ENCODE data around the gene TMOD4. TPM values are rescaled to one million over a fixed set of nuclear protein-coding genes. Genes with fewer than 3 reads are reported as not detected.

The TMOD4 gene
- total RNA-seq, 1 experiment from 2014 or later: 0.52 TPM

GRCh38 chr1:151157067-151157531 is 18.7 kb downstream of the TMOD4 start:
- H3K4me3 ChIP-seq (ENCODE audit: low read length): peak overlapping the region; percentile 87
- DNase-seq: peak; percentile 82
- peak overlapping the region; percentile 27; the same call in 1 of the 2 replicates for H2AFZ ChIP-seq (ENCODE audit: low read length)
- H3K9me2 ChIP-seq (replicated peaks; ENCODE audit: insufficient read depth, low read length): no peaks in the 10 kb centered on the region
- H4K20me1 ChIP-seq (ENCODE audit: insufficient read depth, low read depth, low read length): no peaks in the 10 kb centered on the region
- H3K4me2 ChIP-seq (ENCODE audit: low read depth, low read length, poor library complexity, severe bottlenecking): peak overlapping the region; percentile 91
- peaks cover 26% of the 10 kb centered on the region for H3K4me1 ChIP-seq (ENCODE audit: low read length)
- H3K36me3 ChIP-seq (ENCODE audit: insufficient read depth, low read length): peaks cover 13% of the 10 kb centered on the region; the same call in 1 of the 2 replicates
- no peaks in the 10 kb centered on the region for H3K27me3 ChIP-seq (ENCODE audit: low read length)
- H3K79me2 ChIP-seq (ENCODE audit: low read length): peaks cover 26% of the 10 kb centered on the region
- peak overlapping the region; percentile 74 for H3K27ac ChIP-seq (ENCODE audit: low read length)
- H3K9me3 ChIP-seq (ENCODE audit: low read length): no peaks in the 10 kb centered on the region
- H3K9ac ChIP-seq (ENCODE audit: low read length): peak overlapping the region; percentile 87

GRCh38 chr1:151156515-151156819 is 19.3 kb downstream of the TMOD4 start, which contains the start of gene TNFAIP8L2:
Gene TNFAIP8L2, plus strand, starts transcription at chr1:151156649. Its CDS starts 2,049 bp downstream, at chr1:151158698.
- Histone ChIP-seq H2AFZ (ENCODE audit: low read length) (peak within 1 kb of the TSS; percentile 28; the same call in 1 of the 2 replicates), H3K9ac (ENCODE audit: low read length) (peak within 1 kb of the TSS; percentile 87), H3K4me1 (ENCODE audit: low read length) (peaks cover 26% of the 10 kb centered on the region)

GRCh38 chr1:151147665-151148064 is 28.1 kb downstream of the TMOD4 start:
- peak overlapping the region; percentile 77 for H3K9ac ChIP-seq (ENCODE audit: low read length)
- no peak overlapping the region for H2AFZ ChIP-seq (ENCODE audit: low read length)
- H4K20me1 ChIP-seq (ENCODE audit: insufficient read depth, low read depth, low read length): no peaks in the 10 kb centered on the region
- no peaks in the 10 kb centered on the region for H3K27me3 ChIP-seq (ENCODE audit: low read length)
- H3K4me1 ChIP-seq (ENCODE audit: low read length): peaks cover 36% of the 10 kb centered on the region
- H3K27ac ChIP-seq (ENCODE audit: low read length): no peak overlapping the region
- no peaks in the 10 kb centered on the region for H3K9me3 ChIP-seq (ENCODE audit: low read length)
- H3K36me3 ChIP-seq (ENCODE audit: insufficient read depth, low read length): no peaks in the 10 kb centered on the region
- H3K79me2 ChIP-seq (ENCODE audit: low read length): no peaks in the 10 kb centered on the region
- no peak for DNase-seq
- H3K9me2 ChIP-seq (replicated peaks; ENCODE audit: insufficient read depth, low read length): no peaks in the 10 kb centered on the region
- H3K4me2 ChIP-seq (ENCODE audit: low read depth, low read length, poor library complexity, severe bottlenecking): peak overlapping the region; percentile 89
- H3K4me3 ChIP-seq (ENCODE audit: low read length): peak overlapping the region; percentile 72; the same call in 1 of the 2 replicates

More at GRCh38 chr1:151156515-151156819, 19.3 kb downstream of the TMOD4 start, which contains the start of gene TNFAIP8L2:
- H3K36me3 ChIP-seq (ENCODE audit: insufficient read depth, low read length): peaks cover 13% of the 10 kb centered on the region; the same call in 1 of the 2 replicates
- H3K4me2 ChIP-seq (ENCODE audit: low read depth, low read length, poor library complexity, severe bottlenecking): peak within 1 kb of the TSS; percentile 91
- H3K79me2 ChIP-seq (ENCODE audit: low read length): peaks cover 26% of the 10 kb centered on the region
- no peaks in the 10 kb centered on the region for H3K9me2 ChIP-seq (replicated peaks; ENCODE audit: insufficient read depth, low read length)
- peak within 1 kb of the TSS; percentile 87 for H3K4me3 ChIP-seq (ENCODE audit: low read length)
- H3K27ac ChIP-seq (ENCODE audit: low read length): peak within 1 kb of the TSS; percentile 74
- peak; percentile 92 for DNase-seq
- H3K9me3 ChIP-seq (ENCODE audit: low read length): no peaks in the 10 kb centered on the region
- H3K27me3 ChIP-seq (ENCODE audit: low read length): no peaks in the 10 kb centered on the region
- no peaks in the 10 kb centered on the region for H4K20me1 ChIP-seq (ENCODE audit: insufficient read depth, low read depth, low read length)

GRCh38 chr1:151147132-151147503 is 28.7 kb downstream of the TMOD4 start:
- DNase-seq: no peak
- Histone ChIP-seq H3K27me3 (ENCODE audit: low read length) (no peaks in the 10 kb centered on the region), H3K4me3 (ENCODE audit: low read length) (peak overlapping the region; percentile 72), H3K36me3 (ENCODE audit: insufficient read depth, low read length) (no peaks in the 10 kb centered on the region), H3K79me2 (ENCODE audit: low read length) (no peaks in the 10 kb centered on the region), H3K9me3 (ENCODE audit: low read length) (no peaks in the 10 kb centered on the region), H3K4me2 (ENCODE audit: low read depth, low read length, poor library complexity, severe bottlenecking) (peak overlapping the region; percentile 89), H3K4me1 (ENCODE audit: low read length) (peaks cover 36% of the 10 kb centered on the region), H3K9me2 (replicated peaks; ENCODE audit: insufficient read depth, low read length) (no peaks in the 10 kb centered on the region), H2AFZ (ENCODE audit: low read length) (peak overlapping the region; percentile 85), H3K27ac (ENCODE audit: low read length) (no peak overlapping the region), H4K20me1 (ENCODE audit: insufficient read depth, low read depth, low read length) (no peaks in the 10 kb centered on the region), H3K9ac (ENCODE audit: low read length) (peak overlapping the region; percentile 77)

- H4K20me1 ChIP-seq (ENCODE audit: insufficient read depth, low read depth, low read length): no peaks in the 10 kb centered on the region
- H3K9me2 ChIP-seq (replicated peaks; ENCODE audit: insufficient read depth, low read length): no peaks in the 10 kb centered on the region
- H3K9me3 ChIP-seq (ENCODE audit: low read length): no peaks in the 10 kb centered on the region
- H3K27ac ChIP-seq (ENCODE audit: low read length): no peak within 1 kb of the TSS
- peak within 1 kb of the TSS; percentile 77 for H3K9ac ChIP-seq (ENCODE audit: low read length)
- no peaks in the 10 kb centered on the region for H3K79me2 ChIP-seq (ENCODE audit: low read length)
- H3K4me2 ChIP-seq (ENCODE audit: low read depth, low read length, poor library complexity, severe bottlenecking): peak within 1 kb of the TSS; percentile 89
- peak within 1 kb of the TSS; percentile 72 for H3K4me3 ChIP-seq (ENCODE audit: low read length)
- peak; percentile 94 for DNase-seq
- peak within 1 kb of the TSS; percentile 85 for H2AFZ ChIP-seq (ENCODE audit: low read length)
- H3K36me3 ChIP-seq (ENCODE audit: insufficient read depth, low read length): no peaks in the 10 kb centered on the region
- H3K4me1 ChIP-seq (ENCODE audit: low read length): peaks cover 36% of the 10 kb centered on the region
- no peaks in the 10 kb centered on the region for H3K27me3 ChIP-seq (ENCODE audit: low read length)
These were observed 29.2 kb downstream of the TMOD4 start, which contains the start of gene SEMA6C for GRCh38 chr1:151146412-151147131. Gene SEMA6C, minus strand, starts transcription at chr1:151146631. Its CDS starts 4,010 bp downstream, at chr1:151142621.

GRCh38 chr1:151146072-151146411 is 29.7 kb downstream of the TMOD4 start:
- Histone ChIP-seq H3K9ac (ENCODE audit: low read length) (peak overlapping the region; percentile 64), H3K9me2 (replicated peaks; ENCODE audit: insufficient read depth, low read length) (no peaks in the 10 kb centered on the region), H3K9me3 (ENCODE audit: low read length) (no peaks in the 10 kb centered on the region), H4K20me1 (ENCODE audit: insufficient read depth, low read depth, low read length) (no peaks in the 10 kb centered on the region), H3K79me2 (ENCODE audit: low read length) (no peaks in the 10 kb centered on the region), H3K4me3 (ENCODE audit: low read length) (peak overlapping the region; percentile 72), H3K4me2 (ENCODE audit: low read depth, low read length, poor library complexity, severe bottlenecking) (peak overlapping the region; percentile 89), H3K36me3 (ENCODE audit: insufficient read depth, low read length) (no peaks in the 10 kb centered on the region), H3K4me1 (ENCODE audit: low read length) (peaks cover 36% of the 10 kb centered on the region), H3K27ac (ENCODE audit: low read length) (no peak overlapping the region), H3K27me3 (ENCODE audit: low read length) (no peaks in the 10 kb centered on the region), H2AFZ (ENCODE audit: low read length) (peak overlapping the region; percentile 81)
- no peak for DNase-seq

GRCh38 chr1:151145304-151146071 is 30.3 kb downstream of the TMOD4 start:
- Histone ChIP-seq H3K9me2 (replicated peaks; ENCODE audit: insufficient read depth, low read length) (no peaks in the 10 kb centered on the region), H3K4me3 (ENCODE audit: low read length) (peak overlapping the region; percentile 72; the same call in 1 of the 2 replicates), H3K4me2 (ENCODE audit: low read depth, low read length, poor library complexity, severe bottlenecking) (peak overlapping the region; percentile 89), H4K20me1 (ENCODE audit: insufficient read depth, low read depth, low read length) (no peaks in the 10 kb centered on the region), H3K9me3 (ENCODE audit: low read length) (no peaks in the 10 kb centered on the region), H3K9ac (ENCODE audit: low read length) (no peak overlapping the region), H3K27ac (ENCODE audit: low read length) (no peak overlapping the region), H2AFZ (ENCODE audit: low read length) (no peak overlapping the region), H3K36me3 (ENCODE audit: insufficient read depth, low read length) (no peaks in the 10 kb centered on the region), H3K79me2 (ENCODE audit: low read length) (no peaks in the 10 kb centered on the region), H3K4me1 (ENCODE audit: low read length) (peaks cover 36% of the 10 kb centered on the region), H3K27me3 (ENCODE audit: low read length) (no peaks in the 10 kb centered on the region)
- no peak for DNase-seq

All from Karpas-422 (cell line).